Testis (tissue), 2 donors: Measurements from ENCODE around the gene DPF1.

ENCODE experiments used
- POLR2A ChIP-seq: fragments of 450-650 bp; IDR thresholded peaks from one replicate; pipeline ENCODE4 v1.6.1; 2017; ENCODE audit warnings: antibody characterized with exemption, mild to moderate bottlenecking, moderate library complexity
- TF ChIP-seq, protein P1 (sequence below), 3 experiments: fragments of 450-650 bp in 2 of 3; fragments of 200-600 bp in 1 of 3; sonication (generic) in 1 of 3; IDR thresholded peaks; one replicate each; pipeline ENCODE4 v1.5.1; 2016 to 2019; ENCODE audit warnings: antibody characterized with exemption in 3 of 3, mild to moderate bottlenecking in 2 of 3, moderate library complexity in 1 of 3

DNA sequence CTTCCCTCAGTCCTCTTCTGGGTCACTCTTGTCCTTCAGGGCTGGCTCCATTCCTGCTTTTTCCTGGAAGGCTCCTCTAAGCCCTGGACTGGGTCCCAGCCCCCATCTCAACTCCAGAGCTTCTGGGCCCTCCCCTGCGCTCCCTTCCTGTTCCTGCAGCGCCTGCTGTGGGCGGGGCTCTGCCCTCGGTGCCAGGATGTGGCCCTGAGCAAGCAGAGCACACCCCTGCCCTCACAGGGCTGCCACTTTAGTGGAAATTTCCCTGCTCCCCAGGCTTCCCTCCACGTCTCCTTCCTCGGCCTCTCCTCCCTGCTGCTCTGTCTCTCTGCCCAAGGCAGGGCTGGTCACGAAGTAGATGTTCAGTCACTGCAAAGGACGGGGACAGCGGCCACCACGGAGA, 28.8 kb downstream of the DPF1 start:
- TF ChIP-seq, protein P1, sequence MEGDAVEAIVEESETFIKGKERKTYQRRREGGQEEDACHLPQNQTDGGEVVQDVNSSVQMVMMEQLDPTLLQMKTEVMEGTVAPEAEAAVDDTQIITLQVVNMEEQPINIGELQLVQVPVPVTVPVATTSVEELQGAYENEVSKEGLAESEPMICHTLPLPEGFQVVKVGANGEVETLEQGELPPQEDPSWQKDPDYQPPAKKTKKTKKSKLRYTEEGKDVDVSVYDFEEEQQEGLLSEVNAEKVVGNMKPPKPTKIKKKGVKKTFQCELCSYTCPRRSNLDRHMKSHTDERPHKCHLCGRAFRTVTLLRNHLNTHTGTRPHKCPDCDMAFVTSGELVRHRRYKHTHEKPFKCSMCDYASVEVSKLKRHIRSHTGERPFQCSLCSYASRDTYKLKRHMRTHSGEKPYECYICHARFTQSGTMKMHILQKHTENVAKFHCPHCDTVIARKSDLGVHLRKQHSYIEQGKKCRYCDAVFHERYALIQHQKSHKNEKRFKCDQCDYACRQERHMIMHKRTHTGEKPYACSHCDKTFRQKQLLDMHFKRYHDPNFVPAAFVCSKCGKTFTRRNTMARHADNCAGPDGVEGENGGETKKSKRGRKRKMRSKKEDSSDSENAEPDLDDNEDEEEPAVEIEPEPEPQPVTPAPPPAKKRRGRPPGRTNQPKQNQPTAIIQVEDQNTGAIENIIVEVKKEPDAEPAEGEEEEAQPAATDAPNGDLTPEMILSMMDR (IDR thresholded peaks at IDR 0.05) = no peak
- TF ChIP-seq POLR2A = no peak
